Calu3 (cell line): ENCODE data around the gene ARL5A. TPM values are rescaled to one million over a fixed set of nuclear protein-coding genes. Genes with fewer than 3 reads are reported as not detected.

Source experiments
- BruUV-seq: library from RNA; stranded (reverse); fragments of 400-500 nt; replicated peaks from 2 replicates; lab custom pipeline; 2021; lab: Mats Ljungman, UMichigan
- CTCF ChIA-PET: fragments of 300-600 bp; sonication (Branson Sonifier 250); formaldehyde crosslinking; loops from one replicate; lab custom pipeline; 2022; ENCODE audit warnings: antibody characterized with exemption; lab: Charles Lee
- DNase-seq: peaks from one replicate; pipeline ENCODE4 v3.0.0; 2022
- H3K27ac Mint-ChIP-seq: one replicate; pipeline ENCODE4 v1.8.0; 2022; ENCODE audit warnings: mixed read lengths; ENCODE audit not compliant: unreplicated experiment
- H3K27me3 Mint-ChIP-seq: one replicate; pipeline ENCODE4 v1.8.0; 2022; ENCODE audit warnings: mixed read lengths; ENCODE audit not compliant: unreplicated experiment
- H3K36me3 Mint-ChIP-seq: one replicate; pipeline ENCODE4 v1.8.0; 2022; ENCODE audit warnings: mild to moderate bottlenecking, moderate library complexity, mixed read lengths; ENCODE audit not compliant: insufficient read depth, unreplicated experiment
- H3K4me1 Mint-ChIP-seq: one replicate; pipeline ENCODE4 v1.8.0; 2022; ENCODE audit warnings: mild to moderate bottlenecking, low read depth, mixed read lengths; ENCODE audit not compliant: unreplicated experiment
- H3K4me3 Mint-ChIP-seq: one replicate; pipeline ENCODE4 v1.8.0; 2022; ENCODE audit warnings: mild to moderate bottlenecking, low read depth, moderate library complexity, mixed read lengths; ENCODE audit not compliant: unreplicated experiment
- H3K9me3 Mint-ChIP-seq: one replicate; pipeline ENCODE4 v1.8.0; 2022; ENCODE audit warnings: low read depth, mixed read lengths; ENCODE audit not compliant: unreplicated experiment
- CTCF ChIP-seq: fragments of 200-600 bp; IDR thresholded peaks from one replicate; pipeline ENCODE4 v1.8.0; 2022; ENCODE audit warnings: antibody characterized with exemption; ENCODE audit not compliant: unreplicated experiment
- intact Hi-C: fragments of 100-400 bp; cut with micrococcal nuclease; formaldehyde crosslinking; loops from one replicate; pipeline ENCODE4 v1.10.0; 2022; ENCODE audit not compliant: unreplicated experiment
- total RNA-seq: library from RNA; stranded (reverse); gene quantifications from 2 replicates; pipeline ENCODE4 v1.2.3, GENCODE V29; 2022

The ARL5A gene
- total RNA-seq, 1 experiment from 2014 or later, result 53.7 TPM

- no peak overlapping the region for H3K4me3 Mint-ChIP-seq
- H3K36me3 Mint-ChIP-seq, result peaks cover 9% of the 10 kb centered on the region
- H3K4me1 Mint-ChIP-seq, result peaks cover 9% of the 10 kb centered on the region
- BruUV-seq, result no TSS peak
- TF ChIP-seq CTCF, result no peak
- CTCF ChIA-PET, result no interaction called here
- DNase-seq, result no peak
- H3K9me3 Mint-ChIP-seq, result no peaks in the 10 kb centered on the region
- intact Hi-C loops, result no loop called here
- H3K27ac Mint-ChIP-seq, result no peak overlapping the region
- no peaks in the 10 kb centered on the region for H3K27me3 Mint-ChIP-seq
These were observed 35.6 kb downstream of the ARL5A start for GRCh38 chr2:151792589-151792988.

GRCh38 chr2:151791545-151791944 lies 36.7 kb downstream of the ARL5A start:
- CTCF ChIA-PET, result interaction anchor here (0.8 kb wide), 1 partner anchor 128 kb away, joined by 3 read pairs; no protein-coding TSS in a partner anchor
- Mint-ChIP-seq H3K4me1 (peaks cover under 1% of the 10 kb centered on the region), H3K9me3 (no peaks in the 10 kb centered on the region), H3K27ac (no peak overlapping the region), H3K27me3 (no peaks in the 10 kb centered on the region), H3K4me3 (no peak overlapping the region), H3K36me3 (peaks cover 9% of the 10 kb centered on the region)
- intact Hi-C loops, result no loop called here
- DNase-seq, result no peak
- no TSS peak for BruUV-seq
- no peak for TF ChIP-seq CTCF

- Mint-ChIP-seq H3K27ac (no peak overlapping the region), H3K27me3 (no peaks in the 10 kb centered on the region), H3K36me3 (peaks cover 9% of the 10 kb centered on the region), H3K9me3 (no peaks in the 10 kb centered on the region), H3K4me3 (no peak overlapping the region), H3K4me1 (no peaks in the 10 kb centered on the region)
- CTCF ChIA-PET, result no interaction called here
- no peak for TF ChIP-seq CTCF
- no TSS peak for BruUV-seq
- DNase-seq, result no peak
- intact Hi-C loops, result no loop called here
These were observed 37.5 kb downstream of the ARL5A start for GRCh38 chr2:151790689-151791088.

GRCh38 chr2:151789055-151789834 lies 39.0 kb downstream of the ARL5A start:
- H3K27ac Mint-ChIP-seq, result no peak overlapping the region
- no peaks in the 10 kb centered on the region for H3K27me3 Mint-ChIP-seq
- CTCF ChIA-PET, result no interaction called here
- intact Hi-C loops, result no loop called here
- TF ChIP-seq CTCF, result no peak
- BruUV-seq, result no TSS peak
- peaks cover 18% of the 10 kb centered on the region for H3K36me3 Mint-ChIP-seq
- H3K9me3 Mint-ChIP-seq, result no peaks in the 10 kb centered on the region
- H3K4me3 Mint-ChIP-seq, result no peak overlapping the region
- no peaks in the 10 kb centered on the region for H3K4me1 Mint-ChIP-seq
- DNase-seq, result no peak
